ENCODE data around the gene CRPPA. TPM values are rescaled to one million over a fixed set of nuclear protein-coding genes. Genes with fewer than 3 reads are reported as not detected.

Gene CRPPA
- total RNA-seq (2022; extraction: Qiagen RNA extraction; ENCODE audit: low read depth) = 0.25 to 0.98 TPM (median 0.62 TPM) in 5 replicates

DNA sequence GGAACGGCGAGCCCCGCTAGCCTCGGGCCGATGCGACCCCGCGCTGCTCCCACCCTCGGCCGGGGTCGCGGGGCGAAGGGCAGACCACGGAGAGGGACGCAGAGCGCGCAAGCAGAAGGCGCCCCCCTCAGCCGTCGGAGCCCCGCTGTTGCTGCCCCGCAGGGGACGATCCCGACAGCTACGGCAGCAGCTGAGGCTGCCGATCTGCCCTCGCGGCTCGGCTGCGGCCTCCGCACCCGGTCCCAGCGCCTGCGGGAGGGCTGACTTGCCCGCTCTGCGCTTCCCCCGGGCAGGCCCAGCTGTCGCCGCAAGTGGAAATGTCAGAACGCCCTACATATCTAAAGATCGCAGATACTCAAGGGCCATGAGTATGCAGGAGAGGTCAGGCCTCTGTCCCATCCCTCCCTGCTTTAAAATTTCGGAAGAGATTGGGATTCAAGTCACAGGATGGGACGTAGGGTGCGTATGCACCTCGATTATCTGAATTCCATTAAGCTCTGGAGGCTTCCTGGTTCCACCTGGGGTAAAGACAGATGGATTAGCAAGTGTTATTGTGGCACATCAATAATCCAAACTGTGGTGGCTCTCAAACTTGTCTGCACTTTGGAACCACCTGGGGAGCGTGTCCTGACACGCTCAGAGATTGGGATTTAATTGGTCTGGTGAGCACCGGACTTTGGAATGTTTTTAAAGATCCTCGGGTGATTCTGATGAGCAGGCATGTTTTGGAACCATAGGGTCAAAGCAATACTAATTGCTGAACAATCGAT lies at the start of gene CRPPA:
Gene CRPPA (minus strand): TSS at position 206 of the 770 bp plus-strand sequence. CDS start 216 bp downstream, outside the sequence.

DNA sequence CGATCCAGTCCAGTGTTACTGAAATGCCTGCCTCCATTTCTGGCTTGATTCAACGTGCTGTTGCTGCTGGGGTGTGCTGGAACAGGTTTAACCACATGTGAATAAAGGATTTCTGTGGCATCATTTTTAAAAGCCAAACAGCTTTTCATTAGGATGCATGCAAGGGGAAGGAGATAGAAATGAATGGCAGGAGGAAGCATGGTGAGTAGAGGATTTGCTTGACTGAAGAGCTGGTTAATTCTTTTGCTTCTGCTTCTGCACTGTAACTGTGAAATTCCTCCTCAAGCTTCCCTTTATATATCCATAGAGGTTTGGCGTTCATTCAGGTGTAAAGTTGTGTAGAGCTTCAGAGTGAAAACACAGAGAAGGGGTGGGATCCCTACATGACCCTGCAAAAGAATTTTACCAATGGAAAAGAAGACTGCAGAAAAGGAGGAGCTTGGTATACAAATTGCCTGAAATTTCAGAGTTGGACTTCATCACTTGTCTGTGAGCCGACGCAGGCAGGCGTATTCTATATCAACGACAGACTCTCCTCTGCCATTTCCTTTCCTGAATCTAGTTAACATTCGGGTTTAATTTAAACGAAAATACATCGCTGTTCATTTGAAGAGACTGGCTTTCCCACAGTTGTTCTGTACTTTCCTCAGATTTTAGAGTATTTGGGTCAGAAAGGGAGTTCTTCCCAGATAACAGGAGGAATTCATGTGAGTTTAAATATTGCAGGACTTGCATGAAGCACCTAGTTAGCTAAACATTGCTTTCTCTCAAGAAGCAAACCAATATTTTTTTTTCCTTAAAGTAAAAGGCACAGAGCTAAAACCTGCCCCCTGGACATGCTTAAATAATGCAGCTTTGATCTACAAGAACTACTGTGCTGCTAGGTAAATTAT lies 44.4 kb upstream of the CRPPA start, which contains the start of gene SOSTDC1:
Gene SOSTDC1 (minus strand): TSS at position 270 of the 893 bp plus-strand sequence. CDS start 70 bp downstream, at position 200.

Other genes starting within 250 kb of the CRPPA start
- gene SOSTDC1, start 44.2 kb upstream of the CRPPA start, total RNA-seq (2022; extraction: Qiagen RNA extraction; ENCODE audit: low read depth) = not detected in 5 replicates
- not detected in 5 replicates for gene LRRC72, start 105.3 kb upstream of the CRPPA start, total RNA-seq (2022; extraction: Qiagen RNA extraction; ENCODE audit: low read depth)
- gene ANKMY2, start 224.2 kb upstream of the CRPPA start, total RNA-seq (2022; extraction: Qiagen RNA extraction; ENCODE audit: low read depth) = 10.8 to 15.2 TPM (median 12.5 TPM) in 5 replicates
- gene BZW2, start 224.6 kb upstream of the CRPPA start, total RNA-seq (2022; extraction: Qiagen RNA extraction; ENCODE audit: low read depth) = 87.0 to 104 TPM (median 93.2 TPM) in 5 replicates